Epithelial cell of proximal tubule (primary cell): ENCODE results near the gene CHCHD1. TPM values are rescaled to one million over a fixed set of nuclear protein-coding genes. Genes with fewer than 3 reads are reported as not detected.

Experiments
- DNase-seq: peaks from one replicate; pipeline ENCODE4 v3.0.0-alpha.2; 2011; ENCODE audit warnings: low read depth
- H3K4me3 ChIP-seq: 2 replicates; pipeline ENCODE4 v1.5.1; 2011; ENCODE audit warnings: low read depth, mild to moderate bottlenecking, low read length
- total RNA-seq: library from RNA; depleted of rRNA; stranded (reverse); fragments of >200 nt; gene quantifications from 2 replicates; pipeline ENCODE4 v1.2.3, GENCODE V29; 2015
- TF ChIP-seq, protein P1 (sequence below): conservative IDR thresholded peaks from 2 replicates; pipeline ENCODE4 v1.5.1; 2012; ENCODE audit warnings: low read depth, mild to moderate bottlenecking, low read length

Gene CHCHD1
- total RNA-seq, 1 donor from 2014 or later = 62.5 TPM

DNA sequence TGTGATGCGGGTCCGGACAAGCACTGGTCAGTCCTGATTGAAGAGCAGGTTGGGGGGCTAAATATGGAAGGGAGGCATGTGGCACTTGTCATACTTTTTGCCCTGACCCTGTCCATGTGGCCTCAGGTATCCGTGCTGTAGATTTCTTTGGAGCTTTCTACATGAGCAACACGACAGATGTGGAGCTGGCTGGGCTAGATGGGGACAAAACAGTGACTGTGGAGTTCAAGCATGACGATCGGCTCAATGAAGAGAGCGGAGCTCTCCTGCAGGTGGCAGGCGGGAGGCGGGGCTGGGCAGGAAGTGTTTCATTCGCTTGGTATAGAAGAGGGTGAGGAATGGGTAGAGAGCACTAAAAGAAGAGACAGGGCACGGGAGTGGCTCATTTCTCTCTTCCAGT lies 13.0 kb upstream of the CHCHD1 start:
- TF ChIP-seq, protein P1, sequence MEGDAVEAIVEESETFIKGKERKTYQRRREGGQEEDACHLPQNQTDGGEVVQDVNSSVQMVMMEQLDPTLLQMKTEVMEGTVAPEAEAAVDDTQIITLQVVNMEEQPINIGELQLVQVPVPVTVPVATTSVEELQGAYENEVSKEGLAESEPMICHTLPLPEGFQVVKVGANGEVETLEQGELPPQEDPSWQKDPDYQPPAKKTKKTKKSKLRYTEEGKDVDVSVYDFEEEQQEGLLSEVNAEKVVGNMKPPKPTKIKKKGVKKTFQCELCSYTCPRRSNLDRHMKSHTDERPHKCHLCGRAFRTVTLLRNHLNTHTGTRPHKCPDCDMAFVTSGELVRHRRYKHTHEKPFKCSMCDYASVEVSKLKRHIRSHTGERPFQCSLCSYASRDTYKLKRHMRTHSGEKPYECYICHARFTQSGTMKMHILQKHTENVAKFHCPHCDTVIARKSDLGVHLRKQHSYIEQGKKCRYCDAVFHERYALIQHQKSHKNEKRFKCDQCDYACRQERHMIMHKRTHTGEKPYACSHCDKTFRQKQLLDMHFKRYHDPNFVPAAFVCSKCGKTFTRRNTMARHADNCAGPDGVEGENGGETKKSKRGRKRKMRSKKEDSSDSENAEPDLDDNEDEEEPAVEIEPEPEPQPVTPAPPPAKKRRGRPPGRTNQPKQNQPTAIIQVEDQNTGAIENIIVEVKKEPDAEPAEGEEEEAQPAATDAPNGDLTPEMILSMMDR = no peak
- no peak overlapping the region for H3K4me3 ChIP-seq
- no peak for DNase-seq

DNA sequence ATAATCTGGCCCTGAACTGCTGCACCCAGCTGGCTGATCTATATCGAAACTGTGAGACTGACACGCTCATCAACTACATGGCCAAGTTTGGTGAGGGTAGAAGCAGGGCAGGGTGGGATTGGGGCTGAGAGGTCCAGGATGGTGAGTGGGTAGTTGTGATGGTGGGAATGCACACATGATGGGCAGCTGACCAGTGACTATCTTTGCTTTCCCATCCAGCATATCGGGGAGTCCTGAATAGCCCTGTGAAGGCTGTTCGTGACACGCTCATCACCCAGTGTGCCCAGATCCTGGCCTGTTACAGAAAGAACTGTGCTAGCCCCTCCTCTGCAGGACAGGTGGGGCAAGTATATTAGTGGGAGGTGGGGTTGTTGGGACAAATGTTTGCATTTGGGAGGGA lies 12.5 kb upstream of the CHCHD1 start:
- DNase-seq = no peak
- no peak overlapping the region for H3K4me3 ChIP-seq
- TF ChIP-seq, protein P1 = no peak

DNA sequence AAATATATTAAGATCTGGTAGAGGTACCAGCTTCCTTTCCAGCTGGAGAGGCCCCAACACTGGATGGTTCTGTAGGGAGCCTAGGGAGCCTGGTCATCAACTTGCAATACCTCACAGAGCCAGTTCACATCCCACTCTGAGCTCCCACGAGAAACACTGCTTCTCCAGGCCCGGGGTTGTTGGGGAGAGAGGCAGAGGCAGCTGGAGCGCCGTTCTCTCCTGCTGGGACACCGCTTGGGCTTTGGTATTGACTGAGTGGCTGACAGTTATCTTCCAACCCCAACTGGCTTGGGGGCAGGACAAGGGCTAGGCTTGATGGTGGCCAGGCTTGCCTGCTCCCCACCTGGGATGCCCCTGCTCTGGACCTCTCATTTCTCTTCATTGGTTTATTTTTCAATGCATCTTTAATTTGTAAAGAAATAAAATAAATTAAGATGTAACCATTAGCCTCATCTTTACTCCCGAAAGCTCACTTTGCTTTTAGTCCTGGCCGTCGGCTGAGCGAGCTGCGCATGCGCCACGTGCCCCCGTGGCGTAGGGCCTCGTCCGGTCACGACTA lies 10.0 kb upstream of the CHCHD1 start:
- H3K4me3 ChIP-seq = peak overlapping the region; percentile 63
- DNase-seq = no peak
- TF ChIP-seq, protein P1 = no peak

DNA sequence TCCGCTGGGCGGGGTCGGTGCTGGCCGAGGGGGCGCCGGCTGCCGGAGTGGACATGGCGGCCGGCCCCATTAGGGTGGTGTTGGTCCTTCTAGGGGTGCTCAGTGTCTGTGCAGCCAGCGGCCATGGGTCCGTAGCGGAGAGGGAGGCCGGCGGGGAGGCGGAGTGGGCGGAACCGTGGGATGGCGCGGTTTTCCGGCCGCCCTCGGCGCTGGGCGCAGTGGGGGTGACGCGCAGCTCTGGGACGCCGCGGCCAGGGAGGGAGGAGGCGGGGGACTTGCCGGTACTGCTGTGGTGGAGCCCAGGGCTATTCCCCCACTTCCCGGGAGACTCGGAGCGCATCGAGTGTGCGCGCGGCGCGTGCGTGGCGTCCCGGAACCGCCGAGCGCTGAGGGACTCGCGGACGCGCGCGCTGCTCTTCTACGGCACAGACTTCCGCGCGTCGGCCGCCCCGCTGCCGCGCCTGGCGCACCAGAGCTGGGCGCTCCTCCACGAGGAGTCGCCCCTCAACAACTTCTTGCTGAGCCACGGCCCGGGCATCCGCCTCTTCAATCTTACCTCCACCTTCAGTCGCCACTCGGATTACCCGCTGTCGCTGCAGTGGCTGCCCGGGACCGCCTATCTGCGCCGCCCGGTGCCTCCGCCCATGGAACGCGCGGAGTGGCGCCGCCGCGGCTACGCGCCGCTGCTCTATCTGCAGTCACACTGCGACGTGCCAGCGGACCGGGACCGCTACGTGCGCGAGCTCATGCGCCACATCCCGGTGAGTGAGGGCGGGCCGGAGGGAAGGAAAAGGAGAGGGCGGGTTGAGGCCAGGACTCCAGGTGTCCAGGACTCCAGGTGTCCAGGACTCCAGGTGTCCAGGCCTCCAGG lies 9.3 kb upstream of the CHCHD1 start:
- TF ChIP-seq, protein P1 = no peak
- H3K4me3 ChIP-seq = peak overlapping the region; percentile 63
- no peak for DNase-seq

DNA sequence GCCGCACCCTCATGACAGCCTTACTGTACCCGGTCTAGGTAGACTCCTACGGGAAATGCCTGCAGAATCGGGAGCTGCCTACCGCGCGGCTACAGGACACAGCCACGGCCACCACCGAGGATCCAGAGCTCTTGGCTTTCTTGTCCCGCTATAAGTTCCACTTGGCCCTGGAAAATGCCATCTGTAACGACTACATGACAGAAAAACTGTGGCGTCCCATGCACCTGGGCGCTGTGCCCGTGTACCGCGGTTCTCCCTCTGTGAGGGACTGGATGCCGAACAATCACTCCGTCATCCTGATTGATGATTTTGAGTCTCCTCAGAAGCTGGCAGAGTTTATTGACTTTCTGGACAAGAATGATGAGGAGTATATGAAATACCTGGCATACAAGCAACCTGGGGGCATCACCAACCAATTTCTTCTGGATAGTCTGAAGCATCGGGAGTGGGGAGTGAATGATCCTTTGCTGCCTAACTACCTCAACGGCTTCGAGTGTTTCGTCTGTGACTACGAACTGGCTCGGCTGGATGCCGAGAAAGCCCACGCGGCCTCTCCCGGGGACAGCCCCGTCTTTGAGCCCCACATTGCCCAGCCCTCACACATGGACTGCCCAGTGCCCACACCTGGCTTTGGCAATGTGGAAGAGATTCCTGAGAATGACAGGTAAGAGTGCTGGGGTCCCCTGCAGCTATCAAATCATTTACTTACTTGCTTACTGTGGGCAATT lies 8.5 kb upstream of the CHCHD1 start:
- peak overlapping the region; percentile 63 for H3K4me3 ChIP-seq
- DNase-seq = no peak
- TF ChIP-seq, protein P1 = no peak

DNA sequence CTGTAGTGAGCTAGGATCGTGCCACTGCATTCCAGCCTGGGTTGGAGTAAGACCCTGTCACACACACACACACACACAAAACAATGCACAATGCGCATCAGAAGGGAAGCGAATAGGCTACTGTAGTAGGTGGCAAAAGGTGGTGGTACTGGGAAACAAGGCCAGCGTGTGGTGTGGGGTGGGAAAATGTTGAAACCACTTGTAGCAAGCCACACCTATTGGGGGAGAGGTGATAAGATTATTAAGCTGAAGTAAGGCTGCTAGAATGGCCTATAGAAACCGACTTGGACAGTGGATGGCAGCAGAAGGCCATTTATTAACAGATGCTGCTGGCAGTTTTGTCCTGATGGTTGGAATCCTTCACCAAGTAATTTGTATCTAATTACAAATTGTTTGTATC lies 7.2 kb upstream of the CHCHD1 start:
- no peak for DNase-seq
- TF ChIP-seq, protein P1 = peak; percentile 19
- H3K4me3 ChIP-seq = peak overlapping the region; percentile 63
